HG03095 (cell line): ENCODE results near the gene PTN.
"Not testable (repeated sequence)": the region's sequence is repeated elsewhere in the genome, so short reads cannot be mapped to it uniquely, and the experiment has no call there.

Experiments
- ATAC-seq: cut with Tn5 transposase; IDR thresholded peaks from one replicate; pipeline ENCODE4 v1.9.1; 2021; ENCODE audit warnings: moderate library complexity; ENCODE audit not compliant: unreplicated experiment

PTN gene

DNA sequence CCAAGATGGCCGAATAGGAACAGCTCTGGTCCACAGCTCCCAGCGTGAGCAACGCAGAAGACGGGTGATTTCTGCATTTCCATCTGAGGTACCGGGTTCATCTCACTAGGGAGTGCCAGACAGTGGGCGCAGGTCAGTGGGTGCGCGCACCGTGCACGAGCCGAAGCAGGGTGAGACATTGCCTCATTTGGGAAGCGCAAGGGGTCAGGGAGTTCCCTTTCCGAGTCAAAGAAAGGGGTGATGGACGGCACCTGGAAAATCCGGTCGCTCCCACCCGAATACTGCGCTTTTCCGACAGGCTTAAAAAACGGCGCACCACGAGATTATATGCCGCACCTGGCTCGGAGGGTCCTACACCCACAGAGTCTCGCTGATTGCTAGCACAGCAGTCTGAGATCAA is 161.9 kb downstream of the PTN start:
- not testable (repeated sequence) for ATAC-seq
